Measurements from ENCODE around the gene ARHGAP24. TPM values are rescaled to one million over a fixed set of nuclear protein-coding genes. Genes with fewer than 3 reads are reported as not detected.

The ARHGAP24 gene
- total RNA-seq, 2 experiments from 2014 or later = 0.22 to 0.70 TPM

DNA sequence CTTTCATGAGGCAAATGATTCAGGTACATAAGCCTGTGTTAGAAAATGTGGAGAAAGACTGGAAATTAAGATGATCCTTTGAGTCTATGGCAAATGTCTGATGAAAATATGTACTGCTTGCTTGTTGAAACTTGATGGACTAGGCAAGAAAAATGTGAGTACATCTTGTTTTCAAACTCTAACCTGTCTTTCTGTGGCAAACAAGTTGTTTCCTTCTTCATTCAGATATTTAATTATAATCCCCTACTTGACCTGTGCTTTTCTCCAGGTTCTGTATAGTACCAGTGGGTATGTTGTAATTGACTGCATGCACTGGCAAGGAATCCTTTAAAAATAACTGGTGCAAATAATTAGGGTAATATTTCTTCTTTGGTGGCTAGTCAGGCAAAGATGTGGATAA is 136.7 kb downstream of the ARHGAP24 start:
- intact Hi-C loops (cut with micrococcal nuclease) = no loop called here

DNA sequence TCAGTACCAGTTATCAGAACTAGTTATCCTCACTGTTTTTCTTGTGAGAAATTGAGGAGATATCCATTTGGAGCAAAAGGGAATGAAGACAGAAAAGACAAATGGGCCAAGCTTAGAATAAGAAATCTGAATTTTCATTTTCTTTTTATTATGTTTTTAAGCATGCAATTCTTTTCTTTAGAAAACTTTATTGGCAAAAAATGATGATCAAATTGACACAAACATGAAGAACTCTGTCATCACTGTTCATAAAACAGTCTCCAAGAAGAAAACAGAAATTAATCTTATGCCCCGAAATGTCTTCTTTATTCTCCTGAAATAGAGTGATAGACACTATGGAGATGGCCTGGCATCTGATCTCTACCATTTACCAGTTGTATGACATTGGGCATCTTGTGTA is 139.0 kb downstream of the ARHGAP24 start:
- DNase-seq (no peak), ATAC-seq (no peak)
- H3K27ac Mint-ChIP-seq = no peak overlapping the region
- H3K9me3 Mint-ChIP-seq = peaks cover 2% of the 10 kb centered on the region
- ChIA-PET POLR2A (no interaction called here), CTCF (no interaction called here)
- H3K4me1 Mint-ChIP-seq (ENCODE audit: low read depth) = peaks cover 5% of the 10 kb centered on the region
- TF ChIP-seq, protein P1, sequence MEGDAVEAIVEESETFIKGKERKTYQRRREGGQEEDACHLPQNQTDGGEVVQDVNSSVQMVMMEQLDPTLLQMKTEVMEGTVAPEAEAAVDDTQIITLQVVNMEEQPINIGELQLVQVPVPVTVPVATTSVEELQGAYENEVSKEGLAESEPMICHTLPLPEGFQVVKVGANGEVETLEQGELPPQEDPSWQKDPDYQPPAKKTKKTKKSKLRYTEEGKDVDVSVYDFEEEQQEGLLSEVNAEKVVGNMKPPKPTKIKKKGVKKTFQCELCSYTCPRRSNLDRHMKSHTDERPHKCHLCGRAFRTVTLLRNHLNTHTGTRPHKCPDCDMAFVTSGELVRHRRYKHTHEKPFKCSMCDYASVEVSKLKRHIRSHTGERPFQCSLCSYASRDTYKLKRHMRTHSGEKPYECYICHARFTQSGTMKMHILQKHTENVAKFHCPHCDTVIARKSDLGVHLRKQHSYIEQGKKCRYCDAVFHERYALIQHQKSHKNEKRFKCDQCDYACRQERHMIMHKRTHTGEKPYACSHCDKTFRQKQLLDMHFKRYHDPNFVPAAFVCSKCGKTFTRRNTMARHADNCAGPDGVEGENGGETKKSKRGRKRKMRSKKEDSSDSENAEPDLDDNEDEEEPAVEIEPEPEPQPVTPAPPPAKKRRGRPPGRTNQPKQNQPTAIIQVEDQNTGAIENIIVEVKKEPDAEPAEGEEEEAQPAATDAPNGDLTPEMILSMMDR (IDR thresholded peaks at IDR 0.05) = no peak
- H3K27me3 Mint-ChIP-seq = no peaks in the 10 kb centered on the region
- H3K4me3 Mint-ChIP-seq = no peak overlapping the region
- intact Hi-C loops (cut with micrococcal nuclease) = no loop called here
- H3K36me3 Mint-ChIP-seq (ENCODE audit: low read depth) = no peaks in the 10 kb centered on the region

More for the DNA sequence above, 136.7 kb downstream of the ARHGAP24 start:
- ATAC-seq (no peak), DNase-seq (no peak)
- ChIA-PET POLR2A (no interaction called here), CTCF (no interaction called here)
- H3K4me3 Mint-ChIP-seq = no peak overlapping the region
- peaks cover 13% of the 10 kb centered on the region for H3K4me1 Mint-ChIP-seq (ENCODE audit: low read depth)
- no peaks in the 10 kb centered on the region for H3K36me3 Mint-ChIP-seq (ENCODE audit: low read depth)
- TF ChIP-seq, protein P1 (IDR thresholded peaks at IDR 0.05) = no peak
- no peaks in the 10 kb centered on the region for H3K27me3 Mint-ChIP-seq
- H3K27ac Mint-ChIP-seq = no peak overlapping the region
- peaks cover 2% of the 10 kb centered on the region for H3K9me3 Mint-ChIP-seq

DNA sequence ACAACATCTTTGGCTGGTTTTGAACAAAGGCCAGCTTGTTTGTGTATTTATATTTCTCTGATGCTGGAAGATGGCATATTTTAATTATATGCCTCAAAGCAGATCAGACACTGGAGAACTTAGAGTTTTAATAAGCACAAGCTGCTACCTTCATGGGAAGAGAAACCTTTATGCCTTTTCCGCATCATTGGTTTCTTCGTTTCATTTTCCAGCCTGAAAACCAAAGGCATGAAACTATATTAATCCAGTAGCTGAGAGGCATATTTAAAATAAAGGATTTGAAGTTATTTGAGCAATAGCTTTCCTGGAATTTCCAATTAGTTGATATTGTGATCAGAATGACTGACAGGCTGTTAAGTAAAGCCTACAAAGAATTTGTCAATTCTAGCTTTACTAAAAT is 141.0 kb downstream of the ARHGAP24 start:
- Mint-ChIP-seq H3K27me3 (no peaks in the 10 kb centered on the region), H3K4me3 (no peak overlapping the region), H3K4me1 (ENCODE audit: low read depth) (no peaks in the 10 kb centered on the region), H3K36me3 (ENCODE audit: low read depth) (no peaks in the 10 kb centered on the region), H3K27ac (no peak overlapping the region), H3K9me3 (no peaks in the 10 kb centered on the region)
- ChIA-PET CTCF (interaction anchor here (1.1 kb wide), 1 partner anchor 14 kb away, joined by 3 read pairs; no protein-coding TSS in a partner anchor), POLR2A (no interaction called here)
- no peak for DNase-seq
- no peak for ATAC-seq
- TF ChIP-seq, protein P1 (IDR thresholded peaks at IDR 0.05) = no peak
- intact Hi-C loops (cut with micrococcal nuclease) = no loop called here

DNA sequence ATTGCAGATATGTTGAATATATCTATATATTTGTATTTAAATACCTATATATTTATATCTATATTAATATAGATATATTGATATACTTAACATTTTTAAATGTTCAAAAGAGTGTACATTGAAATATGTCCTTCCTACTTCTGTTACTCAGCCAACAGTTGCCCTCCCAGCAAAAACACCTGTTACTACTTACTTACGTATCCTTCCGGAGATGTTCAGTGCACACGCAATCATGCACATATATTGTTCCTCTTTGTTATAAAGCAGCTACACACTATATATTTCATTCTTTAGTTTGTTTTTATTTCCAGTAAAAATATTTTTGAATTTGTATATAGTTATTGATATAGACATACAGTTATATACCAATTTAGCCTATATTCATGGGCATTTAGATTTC is 142.3 kb downstream of the ARHGAP24 start:
- TF ChIP-seq, protein P1 (IDR thresholded peaks at IDR 0.05) = no peak
- Mint-ChIP-seq H3K27me3 (no peaks in the 10 kb centered on the region), H3K4me1 (ENCODE audit: low read depth) (no peaks in the 10 kb centered on the region), H3K27ac (no peak overlapping the region), H3K9me3 (no peaks in the 10 kb centered on the region), H3K4me3 (no peak overlapping the region), H3K36me3 (ENCODE audit: low read depth) (no peaks in the 10 kb centered on the region)
- DNase-seq = no peak
- ATAC-seq = no peak
- CTCF ChIA-PET = no interaction called here
- intact Hi-C loops (cut with micrococcal nuclease) = no loop called here
- POLR2A ChIA-PET = no interaction called here

DNA sequence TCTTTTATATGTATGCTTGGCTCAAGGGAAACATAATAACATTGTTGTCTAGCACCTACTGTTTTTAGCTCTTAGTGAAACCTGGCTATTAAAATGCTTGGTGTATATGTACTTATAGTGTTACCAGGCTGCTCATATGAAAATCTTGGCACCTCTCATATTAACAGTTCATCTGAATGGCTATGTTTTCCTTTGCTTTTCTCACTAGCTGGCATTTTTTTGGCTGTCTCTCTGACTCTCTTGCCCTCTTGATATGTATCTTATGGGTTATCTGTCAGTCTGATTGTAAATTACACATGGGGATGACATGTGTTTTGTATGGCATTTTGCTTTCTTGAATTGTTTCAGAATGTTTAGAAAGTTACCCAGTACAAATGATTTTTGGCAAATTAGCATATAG is 158.0 kb downstream of the ARHGAP24 start:
- ChIA-PET POLR2A (no interaction called here), CTCF (no interaction called here)
- Mint-ChIP-seq H3K36me3 (ENCODE audit: low read depth) (peaks cover 2% of the 10 kb centered on the region), H3K9me3 (peaks cover 9% of the 10 kb centered on the region), H3K27ac (no peak overlapping the region), H3K4me3 (no peak overlapping the region), H3K4me1 (ENCODE audit: low read depth) (no peaks in the 10 kb centered on the region), H3K27me3 (peaks cover 2% of the 10 kb centered on the region)
- DNase-seq (no peak), ATAC-seq (no peak)
- TF ChIP-seq, protein P1 (IDR thresholded peaks at IDR 0.05) = no peak
- intact Hi-C loops (cut with micrococcal nuclease) = no loop called here
